Measurements from ENCODE around the gene GORASP1.
"Not testable (repeated sequence)": the region's sequence is repeated elsewhere in the genome, so short reads cannot be mapped to it uniquely, and the experiment has no call there.

Gene GORASP1

GRCh38 chr3:39062180-39062579 lies 45.2 kb downstream of the GORASP1 start:
- DNase-seq (ENCODE audit: low read depth, low spot score), result no peak
- Histone ChIP-seq H3K36me3 (ENCODE audit: control insufficient read depth, insufficient read depth, low read length) (no peaks in the 10 kb centered on the region), H3K4me3 (ENCODE audit: low read length) (no peak overlapping the region), H3K27me3 (ENCODE audit: control insufficient read depth, insufficient read depth, low read length) (no peaks in the 10 kb centered on the region), H3K9me3 (ENCODE audit: control insufficient read depth, insufficient read depth, low read length) (no peaks in the 10 kb centered on the region), H3K27ac (ENCODE audit: low read length) (no peak overlapping the region), H3K4me1 (ENCODE audit: control insufficient read depth, insufficient read depth, low read length) (no peaks in the 10 kb centered on the region)
- WGBS (ENCODE audit: insufficient coverage, insufficient read length), result no CpG with 5 or more reads among the region's 1 CpG

GRCh38 chr3:39061228-39061627 lies 46.2 kb downstream of the GORASP1 start:
- H3K27ac ChIP-seq (ENCODE audit: low read length); H3K36me3 ChIP-seq (ENCODE audit: control insufficient read depth, insufficient read depth, low read length); DNase-seq (ENCODE audit: low read depth, low spot score); H3K9me3 ChIP-seq (ENCODE audit: control insufficient read depth, insufficient read depth, low read length); H3K4me3 ChIP-seq (ENCODE audit: low read length); H3K4me1 ChIP-seq (ENCODE audit: control insufficient read depth, insufficient read depth, low read length); H3K27me3 ChIP-seq (ENCODE audit: control insufficient read depth, insufficient read depth, low read length): not testable (repeated sequence)
- no CpG with 5 or more reads among the region's 2 CpGs for WGBS (ENCODE audit: insufficient coverage, insufficient read length)

GRCh38 chr3:39056151-39056550 lies 51.3 kb downstream of the GORASP1 start:
- Histone ChIP-seq H3K4me1 (ENCODE audit: control insufficient read depth, insufficient read depth, low read length) (no peaks in the 10 kb centered on the region), H3K4me3 (ENCODE audit: low read length) (no peak overlapping the region), H3K36me3 (ENCODE audit: control insufficient read depth, insufficient read depth, low read length) (no peaks in the 10 kb centered on the region), H3K27me3 (ENCODE audit: control insufficient read depth, insufficient read depth, low read length) (no peaks in the 10 kb centered on the region), H3K9me3 (ENCODE audit: control insufficient read depth, insufficient read depth, low read length) (no peaks in the 10 kb centered on the region), H3K27ac (ENCODE audit: low read length) (no peak overlapping the region)
- WGBS (ENCODE audit: insufficient coverage, insufficient read length), result no CpG with 5 or more reads among the region's 3 CpGs
- no peak for DNase-seq (ENCODE audit: low read depth, low spot score)

GRCh38 chr3:39053696-39054095 lies 53.7 kb downstream of the GORASP1 start:
- DNase-seq (ENCODE audit: low read depth, low spot score), result no peak
- no peak overlapping the region for H3K4me3 ChIP-seq (ENCODE audit: low read length)
- no peaks in the 10 kb centered on the region for H3K9me3 ChIP-seq (ENCODE audit: control insufficient read depth, insufficient read depth, low read length)
- H3K4me1 ChIP-seq (ENCODE audit: control insufficient read depth, insufficient read depth, low read length), result no peaks in the 10 kb centered on the region
- WGBS (ENCODE audit: insufficient coverage, insufficient read length), result no CpG with 5 or more reads among the region's 2 CpGs
- no peaks in the 10 kb centered on the region for H3K27me3 ChIP-seq (ENCODE audit: control insufficient read depth, insufficient read depth, low read length)
- no peaks in the 10 kb centered on the region for H3K36me3 ChIP-seq (ENCODE audit: control insufficient read depth, insufficient read depth, low read length)
- H3K27ac ChIP-seq (ENCODE audit: low read length), result no peak overlapping the region

GRCh38 chr3:39052583-39052982 lies 54.8 kb downstream of the GORASP1 start:
- no peaks in the 10 kb centered on the region for H3K36me3 ChIP-seq (ENCODE audit: control insufficient read depth, insufficient read depth, low read length)
- no peaks in the 10 kb centered on the region for H3K27me3 ChIP-seq (ENCODE audit: control insufficient read depth, insufficient read depth, low read length)
- H3K27ac ChIP-seq (ENCODE audit: low read length), result no peak overlapping the region
- no peak for DNase-seq (ENCODE audit: low read depth, low spot score)
- H3K9me3 ChIP-seq (ENCODE audit: control insufficient read depth, insufficient read depth, low read length), result no peaks in the 10 kb centered on the region
- peak overlapping the region; percentile 84; the same call in 1 of the 2 replicates for H3K4me3 ChIP-seq (ENCODE audit: low read length)
- no CpG with 5 or more reads among the region's 11 CpGs for WGBS (ENCODE audit: insufficient coverage, insufficient read length)
- no peaks in the 10 kb centered on the region for H3K4me1 ChIP-seq (ENCODE audit: control insufficient read depth, insufficient read depth, low read length)

GRCh38 chr3:39051649-39052561 lies 55.5 kb downstream of the GORASP1 start, which contains the start of the genes SCN11A and WDR48:
Gene SCN11A, minus strand, starts transcription at chr3:39051944. Its CDS starts 101,582 bp downstream, at chr3:38950362.
Gene WDR48, plus strand, starts transcription at chr3:39052016. Its CDS starts 10 bp downstream, at chr3:39052026.
- no CpG with 5 or more reads among the region's 68 CpGs for WGBS (ENCODE audit: insufficient coverage, insufficient read length)

GRCh38 chr3:39050029-39050428 lies 57.4 kb downstream of the GORASP1 start:
- Histone ChIP-seq H3K27ac (ENCODE audit: low read length) (no peak overlapping the region), H3K27me3 (ENCODE audit: control insufficient read depth, insufficient read depth, low read length) (no peaks in the 10 kb centered on the region), H3K4me3 (ENCODE audit: low read length) (no peak overlapping the region), H3K4me1 (ENCODE audit: control insufficient read depth, insufficient read depth, low read length) (no peaks in the 10 kb centered on the region), H3K9me3 (ENCODE audit: control insufficient read depth, insufficient read depth, low read length) (no peaks in the 10 kb centered on the region), H3K36me3 (ENCODE audit: control insufficient read depth, insufficient read depth, low read length) (no peaks in the 10 kb centered on the region)
- DNase-seq (ENCODE audit: low read depth, low spot score), result no peak

More at GRCh38 chr3:39051649-39052561, 55.5 kb downstream of the GORASP1 start, which contains the start of the genes SCN11A and WDR48:
- peak; percentile 89 for DNase-seq (ENCODE audit: low read depth, low spot score)
- Histone ChIP-seq H3K4me3 (ENCODE audit: low read length) (peak within 1 kb of the TSS; percentile 84; the same call in 1 of the 2 replicates), H3K27me3 (ENCODE audit: control insufficient read depth, insufficient read depth, low read length) (no peaks in the 10 kb centered on the region), H3K27ac (ENCODE audit: low read length) (no peak within 1 kb of the TSS), H3K4me1 (ENCODE audit: control insufficient read depth, insufficient read depth, low read length) (no peaks in the 10 kb centered on the region), H3K9me3 (ENCODE audit: control insufficient read depth, insufficient read depth, low read length) (no peaks in the 10 kb centered on the region), H3K36me3 (ENCODE audit: control insufficient read depth, insufficient read depth, low read length) (no peaks in the 10 kb centered on the region)

Measured in iPS DF 6.9 (cell line).